K562 (cell line): ENCODE results near the gene ERAP2. TPM values are rescaled to one million over a fixed set of nuclear protein-coding genes. Genes with fewer than 3 reads are reported as not detected.

Source experiments
- DNMT1 ChIP-seq: fragments of 450-650 bp; IDR thresholded peaks from 2 replicates; pipeline ENCODE4 v1.6.1; 2016; ENCODE audit warnings: antibody characterized with exemption, mild to moderate bottlenecking
- FOXJ2 ChIP-seq: fragments of 200-800 bp; sonication (Bioruptor generic); IDR thresholded peaks from 2 replicates; pipeline ENCODE4 v1.6.1; 2016; ENCODE audit warnings: missing genetic modification characterization, missing compliant biosample characterization
- HES1 ChIP-seq: fragments of 450-650 bp; IDR thresholded peaks from 2 replicates; pipeline ENCODE4 v1.6.1; 2016; ENCODE audit warnings: low read depth, mild to moderate bottlenecking, moderate library complexity
- KLF1 ChIP-seq: fragments of 450-650 bp; IDR thresholded peaks from 2 replicates; pipeline ENCODE4 v1.6.1; 2016; ENCODE audit warnings: missing genetic modification characterization, missing compliant biosample characterization
- KLF13 ChIP-seq: fragments of 450-650 bp; IDR thresholded peaks from 2 replicates; pipeline ENCODE4 v1.6.1; 2016; ENCODE audit warnings: missing genetic modification characterization, low read depth, mild to moderate bottlenecking, missing compliant biosample characterization, moderate library complexity, borderline replicate concordance
- MEF2D ChIP-seq: conservative IDR thresholded peaks from 2 replicates; pipeline ENCODE4 v1.6.1; 2016; ENCODE audit warnings: low read depth, missing genetic modification characterization, missing compliant biosample characterization
- VEZF1 ChIP-seq: fragments of 200-800 bp; sonication (Bioruptor generic); IDR thresholded peaks from 2 replicates; pipeline ENCODE4 v1.6.1; 2017; ENCODE audit warnings: missing genetic modification characterization, missing compliant biosample characterization
- ZBTB1 ChIP-seq: sonication (generic); formaldehyde crosslinking; IDR thresholded peaks from 2 replicates; pipeline ENCODE4 v1.8.1; 2023; ENCODE audit warnings: missing genetic modification reagents, low read depth, mild to moderate bottlenecking, borderline replicate concordance
- ZNF354B ChIP-seq: fragments of 250-450 bp; sonication (Bioruptor Pico); IDR thresholded peaks from 2 replicates; pipeline ENCODE4 v1.4.0; 2020
- polyA plus RNA-seq, 8 experiments: library from polyadenylated mRNA; depleted of rRNA in 4 of 8; stranded (reverse) in 5 of 8; unstranded in 3 of 8; fragments of >200 nt; fragmentation: Nextera tagmentation in 2 of 8; fragmentation: Illumina TruSeq in 1 of 8; extraction: Ambion mirVana in 2 of 8; extraction: Trizol in 1 of 8; gene quantifications; 2 replicates each; pipeline versions ENCODE4 v1.2.1 to v1.2.3, GENCODE V29; 2011 to 2014; ENCODE audit warnings: inconsistent platforms in 1 of 8, missing spikeins in 1 of 8
- total RNA-seq, 7 experiments: library from RNA; depleted of rRNA in 6 of 7; stranded (reverse); fragments of >200 nt in 6 of 7; fragmentation: Illumina TruSeq in 2 of 7; extraction: Trizol in 2 of 7; gene quantifications; 2 replicates each; pipeline versions ENCODE4 v1.2.1 to v1.2.3, GENCODE V29; 2011 to 2021; ENCODE audit warnings: low replicate concordance in 1 of 7
- TF ChIP-seq, protein P1 (sequence below): fragments of 450-650 bp; IDR thresholded peaks from 2 replicates; pipeline ENCODE4 v1.6.1; 2016; ENCODE audit warnings: mild to moderate bottlenecking, moderate library complexity
- TF ChIP-seq, protein P2 (sequence below): fragments of 200-800 bp; sonication (Bioruptor generic); IDR thresholded peaks from 2 replicates; pipeline ENCODE4 v1.6.1; 2017; ENCODE audit warnings: missing genetic modification characterization, missing compliant biosample characterization

ERAP2 gene
- total and polyA plus RNA-seq, 9 of the 15 experiments (the other 6 are each of a cell fraction or from before 2014, with no cell fraction given), result 0.93 to 4.0 (median 2.1) TPM

GRCh38 chr5:96935559-96936430 lies 59.5 kb downstream of the ERAP2 start, which contains the start of gene LNPEP (continued):
- TF ChIP-seq, protein P1, sequence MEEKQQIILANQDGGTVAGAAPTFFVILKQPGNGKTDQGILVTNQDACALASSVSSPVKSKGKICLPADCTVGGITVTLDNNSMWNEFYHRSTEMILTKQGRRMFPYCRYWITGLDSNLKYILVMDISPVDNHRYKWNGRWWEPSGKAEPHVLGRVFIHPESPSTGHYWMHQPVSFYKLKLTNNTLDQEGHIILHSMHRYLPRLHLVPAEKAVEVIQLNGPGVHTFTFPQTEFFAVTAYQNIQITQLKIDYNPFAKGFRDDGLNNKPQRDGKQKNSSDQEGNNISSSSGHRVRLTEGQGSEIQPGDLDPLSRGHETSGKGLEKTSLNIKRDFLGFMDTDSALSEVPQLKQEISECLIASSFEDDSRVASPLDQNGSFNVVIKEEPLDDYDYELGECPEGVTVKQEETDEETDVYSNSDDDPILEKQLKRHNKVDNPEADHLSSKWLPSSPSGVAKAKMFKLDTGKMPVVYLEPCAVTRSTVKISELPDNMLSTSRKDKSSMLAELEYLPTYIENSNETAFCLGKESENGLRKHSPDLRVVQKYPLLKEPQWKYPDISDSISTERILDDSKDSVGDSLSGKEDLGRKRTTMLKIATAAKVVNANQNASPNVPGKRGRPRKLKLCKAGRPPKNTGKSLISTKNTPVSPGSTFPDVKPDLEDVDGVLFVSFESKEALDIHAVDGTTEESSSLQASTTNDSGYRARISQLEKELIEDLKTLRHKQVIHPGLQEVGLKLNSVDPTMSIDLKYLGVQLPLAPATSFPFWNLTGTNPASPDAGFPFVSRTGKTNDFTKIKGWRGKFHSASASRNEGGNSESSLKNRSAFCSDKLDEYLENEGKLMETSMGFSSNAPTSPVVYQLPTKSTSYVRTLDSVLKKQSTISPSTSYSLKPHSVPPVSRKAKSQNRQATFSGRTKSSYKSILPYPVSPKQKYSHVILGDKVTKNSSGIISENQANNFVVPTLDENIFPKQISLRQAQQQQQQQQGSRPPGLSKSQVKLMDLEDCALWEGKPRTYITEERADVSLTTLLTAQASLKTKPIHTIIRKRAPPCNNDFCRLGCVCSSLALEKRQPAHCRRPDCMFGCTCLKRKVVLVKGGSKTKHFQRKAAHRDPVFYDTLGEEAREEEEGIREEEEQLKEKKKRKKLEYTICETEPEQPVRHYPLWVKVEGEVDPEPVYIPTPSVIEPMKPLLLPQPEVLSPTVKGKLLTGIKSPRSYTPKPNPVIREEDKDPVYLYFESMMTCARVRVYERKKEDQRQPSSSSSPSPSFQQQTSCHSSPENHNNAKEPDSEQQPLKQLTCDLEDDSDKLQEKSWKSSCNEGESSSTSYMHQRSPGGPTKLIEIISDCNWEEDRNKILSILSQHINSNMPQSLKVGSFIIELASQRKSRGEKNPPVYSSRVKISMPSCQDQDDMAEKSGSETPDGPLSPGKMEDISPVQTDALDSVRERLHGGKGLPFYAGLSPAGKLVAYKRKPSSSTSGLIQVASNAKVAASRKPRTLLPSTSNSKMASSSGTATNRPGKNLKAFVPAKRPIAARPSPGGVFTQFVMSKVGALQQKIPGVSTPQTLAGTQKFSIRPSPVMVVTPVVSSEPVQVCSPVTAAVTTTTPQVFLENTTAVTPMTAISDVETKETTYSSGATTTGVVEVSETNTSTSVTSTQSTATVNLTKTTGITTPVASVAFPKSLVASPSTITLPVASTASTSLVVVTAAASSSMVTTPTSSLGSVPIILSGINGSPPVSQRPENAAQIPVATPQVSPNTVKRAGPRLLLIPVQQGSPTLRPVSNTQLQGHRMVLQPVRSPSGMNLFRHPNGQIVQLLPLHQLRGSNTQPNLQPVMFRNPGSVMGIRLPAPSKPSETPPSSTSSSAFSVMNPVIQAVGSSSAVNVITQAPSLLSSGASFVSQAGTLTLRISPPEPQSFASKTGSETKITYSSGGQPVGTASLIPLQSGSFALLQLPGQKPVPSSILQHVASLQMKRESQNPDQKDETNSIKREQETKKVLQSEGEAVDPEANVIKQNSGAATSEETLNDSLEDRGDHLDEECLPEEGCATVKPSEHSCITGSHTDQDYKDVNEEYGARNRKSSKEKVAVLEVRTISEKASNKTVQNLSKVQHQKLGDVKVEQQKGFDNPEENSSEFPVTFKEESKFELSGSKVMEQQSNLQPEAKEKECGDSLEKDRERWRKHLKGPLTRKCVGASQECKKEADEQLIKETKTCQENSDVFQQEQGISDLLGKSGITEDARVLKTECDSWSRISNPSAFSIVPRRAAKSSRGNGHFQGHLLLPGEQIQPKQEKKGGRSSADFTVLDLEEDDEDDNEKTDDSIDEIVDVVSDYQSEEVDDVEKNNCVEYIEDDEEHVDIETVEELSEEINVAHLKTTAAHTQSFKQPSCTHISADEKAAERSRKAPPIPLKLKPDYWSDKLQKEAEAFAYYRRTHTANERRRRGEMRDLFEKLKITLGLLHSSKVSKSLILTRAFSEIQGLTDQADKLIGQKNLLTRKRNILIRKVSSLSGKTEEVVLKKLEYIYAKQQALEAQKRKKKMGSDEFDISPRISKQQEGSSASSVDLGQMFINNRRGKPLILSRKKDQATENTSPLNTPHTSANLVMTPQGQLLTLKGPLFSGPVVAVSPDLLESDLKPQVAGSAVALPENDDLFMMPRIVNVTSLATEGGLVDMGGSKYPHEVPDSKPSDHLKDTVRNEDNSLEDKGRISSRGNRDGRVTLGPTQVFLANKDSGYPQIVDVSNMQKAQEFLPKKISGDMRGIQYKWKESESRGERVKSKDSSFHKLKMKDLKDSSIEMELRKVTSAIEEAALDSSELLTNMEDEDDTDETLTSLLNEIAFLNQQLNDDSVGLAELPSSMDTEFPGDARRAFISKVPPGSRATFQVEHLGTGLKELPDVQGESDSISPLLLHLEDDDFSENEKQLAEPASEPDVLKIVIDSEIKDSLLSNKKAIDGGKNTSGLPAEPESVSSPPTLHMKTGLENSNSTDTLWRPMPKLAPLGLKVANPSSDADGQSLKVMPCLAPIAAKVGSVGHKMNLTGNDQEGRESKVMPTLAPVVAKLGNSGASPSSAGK, result peak; percentile 9; the same call in 1 of the 2 replicates
- TF ChIP-seq KLF13 (tag) (peak; percentile 28; the same call in 1 of the 2 replicates), MEF2D (tag) (no peak), ZNF354B (CRISPR knock-in tag) (no peak), KLF1 (tag) (no peak), VEZF1 (CRISPR knock-in tag) (peak; percentile 61; the same call in 1 of the 2 replicates), FOXJ2 (tag) (no peak), HES1 (no peak), DNMT1 (no peak), ZBTB1 (CRISPR knock-in tag) (no peak)
- TF ChIP-seq, protein P2, sequence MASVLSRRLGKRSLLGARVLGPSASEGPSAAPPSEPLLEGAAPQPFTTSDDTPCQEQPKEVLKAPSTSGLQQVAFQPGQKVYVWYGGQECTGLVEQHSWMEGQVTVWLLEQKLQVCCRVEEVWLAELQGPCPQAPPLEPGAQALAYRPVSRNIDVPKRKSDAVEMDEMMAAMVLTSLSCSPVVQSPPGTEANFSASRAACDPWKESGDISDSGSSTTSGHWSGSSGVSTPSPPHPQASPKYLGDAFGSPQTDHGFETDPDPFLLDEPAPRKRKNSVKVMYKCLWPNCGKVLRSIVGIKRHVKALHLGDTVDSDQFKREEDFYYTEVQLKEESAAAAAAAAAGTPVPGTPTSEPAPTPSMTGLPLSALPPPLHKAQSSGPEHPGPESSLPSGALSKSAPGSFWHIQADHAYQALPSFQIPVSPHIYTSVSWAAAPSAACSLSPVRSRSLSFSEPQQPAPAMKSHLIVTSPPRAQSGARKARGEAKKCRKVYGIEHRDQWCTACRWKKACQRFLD, result no peak
